ENCODE results near the gene LDHD.

DNA sequence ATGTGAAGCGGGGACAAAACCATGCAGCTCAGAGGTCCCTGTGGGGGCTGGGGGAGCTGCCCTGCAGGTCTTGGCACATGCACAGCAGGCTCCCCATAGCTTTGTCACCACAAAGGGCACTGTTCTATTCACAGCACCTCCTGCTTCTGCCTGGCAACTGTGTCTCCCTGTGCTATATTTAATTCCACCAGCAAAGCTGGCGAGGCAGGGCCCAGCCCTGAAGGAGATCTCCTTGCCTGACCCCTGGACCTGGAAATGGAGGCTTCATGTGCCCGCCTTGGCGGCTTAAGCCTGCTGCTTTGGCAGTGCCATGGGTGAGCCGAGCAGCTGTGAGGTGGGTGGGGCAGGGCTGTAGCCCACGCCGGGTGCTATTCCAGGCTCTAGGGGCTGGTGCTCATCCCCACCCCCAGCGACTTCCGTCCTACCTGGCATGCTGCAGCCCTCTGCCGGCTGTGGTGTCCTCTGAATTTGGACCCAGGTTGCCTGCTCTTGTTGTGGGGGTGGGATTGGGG, 6.8 kb downstream of the LDHD start:
- TF ChIP-seq, protein P1, sequence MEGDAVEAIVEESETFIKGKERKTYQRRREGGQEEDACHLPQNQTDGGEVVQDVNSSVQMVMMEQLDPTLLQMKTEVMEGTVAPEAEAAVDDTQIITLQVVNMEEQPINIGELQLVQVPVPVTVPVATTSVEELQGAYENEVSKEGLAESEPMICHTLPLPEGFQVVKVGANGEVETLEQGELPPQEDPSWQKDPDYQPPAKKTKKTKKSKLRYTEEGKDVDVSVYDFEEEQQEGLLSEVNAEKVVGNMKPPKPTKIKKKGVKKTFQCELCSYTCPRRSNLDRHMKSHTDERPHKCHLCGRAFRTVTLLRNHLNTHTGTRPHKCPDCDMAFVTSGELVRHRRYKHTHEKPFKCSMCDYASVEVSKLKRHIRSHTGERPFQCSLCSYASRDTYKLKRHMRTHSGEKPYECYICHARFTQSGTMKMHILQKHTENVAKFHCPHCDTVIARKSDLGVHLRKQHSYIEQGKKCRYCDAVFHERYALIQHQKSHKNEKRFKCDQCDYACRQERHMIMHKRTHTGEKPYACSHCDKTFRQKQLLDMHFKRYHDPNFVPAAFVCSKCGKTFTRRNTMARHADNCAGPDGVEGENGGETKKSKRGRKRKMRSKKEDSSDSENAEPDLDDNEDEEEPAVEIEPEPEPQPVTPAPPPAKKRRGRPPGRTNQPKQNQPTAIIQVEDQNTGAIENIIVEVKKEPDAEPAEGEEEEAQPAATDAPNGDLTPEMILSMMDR (conservative IDR thresholded peaks at IDR 0.05 in 1 of 2, IDR thresholded peaks at IDR 0.05 in 1 of 2; ENCODE audit: extremely low read depth in 1 of 2, insufficient read depth in 1 of 2, low read depth in 1 of 2, low read length in 2 of 2) = peak in 1 of 2 donors; percentile 30
- no peak for TF ChIP-seq EZH2 (IDR thresholded peaks at IDR 0.05; ENCODE audit: borderline replicate concordance, low read length)

Measured in mammary epithelial cell (primary cell).